Activated T-helper 1 cell treated with anti-CD3 and anti-CD28 coated beads, Interleukin-12 subunit alpha, Interleukin-12 subunit beta, Interleukin-2, Interleukin-4 antibody, amounts not matched to agents 30 ng/mL and 10 ng/mL and 1 ng/mL, durations not matched to agents 14 hours and 24 hours and 36 hours (primary cell): Measurements from ENCODE around the gene PLCB4. TPM values are rescaled to one million over a fixed set of nuclear protein-coding genes. Genes with fewer than 3 reads are reported as not detected.

Source experiments
- DNase-seq: peaks from one replicate; pipeline ENCODE4 v3.0.0; 2021; ENCODE audit warnings: low spot score
- H3K27ac Mint-ChIP-seq: one replicate; pipeline ENCODE4 v1.8.0; 2021; ENCODE audit warnings: mild to moderate bottlenecking, mixed read lengths
- H3K27me3 Mint-ChIP-seq: one replicate; pipeline ENCODE4 v1.8.0; 2022; ENCODE audit warnings: mild to moderate bottlenecking, moderate library complexity, mixed read lengths; ENCODE audit not compliant: insufficient read depth
- H3K36me3 Mint-ChIP-seq: one replicate; pipeline ENCODE4 v1.8.0; 2021; ENCODE audit warnings: low read depth, mixed read lengths
- H3K4me1 Mint-ChIP-seq: one replicate; pipeline ENCODE4 v1.8.0; 2021; ENCODE audit warnings: low read depth, mixed read lengths
- H3K4me3 Mint-ChIP-seq: one replicate; pipeline ENCODE4 v1.8.0; 2021; ENCODE audit warnings: mild to moderate bottlenecking, moderate library complexity, mixed read lengths
- H3K9me3 Mint-ChIP-seq: one replicate; pipeline ENCODE4 v1.8.0; 2021; ENCODE audit warnings: mixed read lengths
- intact Hi-C: fragments of 100-400 bp; cut with micrococcal nuclease; formaldehyde crosslinking; loops from one replicate; pipeline ENCODE4 v1.15.1; 2024
- total RNA-seq: library from RNA; stranded (reverse); gene quantifications from 2 replicates; pipeline ENCODE4 v1.2.3, GENCODE V29; 2022

PLCB4 gene
- total RNA-seq, 1 donor from 2014 or later, result not detected

DNA sequence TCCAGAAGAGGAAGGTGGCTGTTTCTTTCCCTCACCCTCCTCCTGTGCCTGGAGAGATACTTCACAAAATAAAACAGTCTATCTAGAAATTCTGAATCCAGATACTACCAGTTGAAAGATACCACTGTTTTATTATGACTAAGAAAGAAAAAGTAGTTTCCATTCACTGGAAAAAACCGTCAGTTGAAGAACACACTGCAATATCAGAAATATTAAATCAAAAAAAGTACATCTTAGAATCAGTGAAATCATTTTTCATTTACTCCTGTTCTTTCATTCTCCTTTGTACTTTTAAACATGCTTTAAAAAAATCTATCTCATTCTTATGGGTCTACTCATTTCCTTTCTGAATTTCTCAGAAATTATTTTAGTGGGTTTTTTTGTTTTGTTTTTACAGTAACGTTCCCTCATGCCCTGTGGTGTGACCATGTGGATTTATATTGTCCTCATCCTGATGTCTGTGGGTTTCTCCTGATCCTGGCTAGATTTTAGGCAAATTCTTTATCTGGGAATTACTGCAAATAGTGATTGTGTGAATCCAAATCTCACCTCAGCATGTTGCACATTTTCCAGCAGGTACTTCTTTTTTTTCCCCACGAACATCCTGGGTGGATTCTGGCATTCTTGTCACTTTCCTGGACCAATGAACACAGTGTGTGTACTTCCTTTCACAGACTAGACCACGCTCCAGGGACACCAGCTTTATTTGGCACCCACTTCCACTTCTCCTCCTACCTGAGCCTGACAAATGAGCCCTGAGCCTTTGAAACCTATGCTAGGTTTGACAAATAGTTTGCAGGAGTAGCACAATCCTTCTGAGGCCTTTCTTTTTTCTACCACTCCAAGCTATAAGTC is 331.5 kb downstream of the PLCB4 start:
- Mint-ChIP-seq H3K4me3 (no peak overlapping the region), H3K4me1 (no peaks in the 10 kb centered on the region), H3K27ac (no peak overlapping the region), H3K9me3 (no peaks in the 10 kb centered on the region), H3K36me3 (no peaks in the 10 kb centered on the region), H3K27me3 (no peaks in the 10 kb centered on the region)
- DNase-seq, result no peak
- intact Hi-C loops, result loop anchor here (10.0 kb wide), 1 partner anchor 514 kb away; no protein-coding TSS in a partner anchor

DNA sequence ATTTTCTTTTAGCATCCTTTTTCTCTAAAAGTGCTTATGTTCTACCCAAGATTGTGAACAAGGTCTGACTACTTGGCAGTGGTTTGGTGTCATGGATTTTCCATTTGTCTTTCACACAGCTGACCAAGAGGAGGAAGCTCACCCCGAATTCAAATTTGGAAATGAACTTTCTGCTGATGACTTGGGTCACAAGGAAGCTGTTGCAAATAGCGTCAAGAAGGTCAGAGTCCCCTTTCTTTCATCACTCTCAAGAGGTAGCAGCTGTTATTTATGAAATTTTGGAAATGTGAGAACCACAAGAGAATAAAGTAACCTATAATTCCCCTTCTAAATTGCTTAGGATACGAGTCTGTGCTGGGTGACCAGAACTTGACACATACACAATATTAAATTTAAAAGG is 332.5 kb downstream of the PLCB4 start:
- Mint-ChIP-seq H3K36me3 (no peaks in the 10 kb centered on the region), H3K9me3 (no peaks in the 10 kb centered on the region), H3K4me1 (no peaks in the 10 kb centered on the region), H3K4me3 (no peak overlapping the region), H3K27ac (no peak overlapping the region), H3K27me3 (no peaks in the 10 kb centered on the region)
- no peak for DNase-seq
- intact Hi-C loops, result loop anchor here (10.0 kb wide), 1 partner anchor 513 kb away; no protein-coding TSS in a partner anchor

DNA sequence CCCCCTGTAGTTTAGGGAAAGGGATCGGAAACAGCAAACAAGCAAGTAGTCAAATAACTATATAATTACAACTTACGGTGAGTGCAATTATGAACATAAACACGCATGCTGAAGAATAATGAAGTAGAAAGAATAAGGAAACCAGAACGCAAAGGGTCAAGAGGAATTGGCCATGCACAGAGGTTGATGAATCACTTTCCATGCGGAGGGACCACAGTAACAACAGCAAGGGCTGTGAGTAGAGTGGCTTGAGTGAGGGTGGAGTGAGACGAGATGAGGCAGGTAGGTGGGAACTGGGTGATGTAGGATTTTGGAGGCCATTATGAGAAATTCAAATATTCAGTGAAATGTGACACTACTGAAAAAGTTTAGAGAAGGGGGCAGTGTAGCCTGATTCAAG is 333.3 kb downstream of the PLCB4 start:
- intact Hi-C loops, result loop anchor here (10.0 kb wide), 1 partner anchor 513 kb away; no protein-coding TSS in a partner anchor
- Mint-ChIP-seq H3K36me3 (no peaks in the 10 kb centered on the region), H3K4me1 (no peaks in the 10 kb centered on the region), H3K9me3 (no peaks in the 10 kb centered on the region), H3K27me3 (no peaks in the 10 kb centered on the region), H3K27ac (no peak overlapping the region), H3K4me3 (no peak overlapping the region)
- DNase-seq, result no peak

DNA sequence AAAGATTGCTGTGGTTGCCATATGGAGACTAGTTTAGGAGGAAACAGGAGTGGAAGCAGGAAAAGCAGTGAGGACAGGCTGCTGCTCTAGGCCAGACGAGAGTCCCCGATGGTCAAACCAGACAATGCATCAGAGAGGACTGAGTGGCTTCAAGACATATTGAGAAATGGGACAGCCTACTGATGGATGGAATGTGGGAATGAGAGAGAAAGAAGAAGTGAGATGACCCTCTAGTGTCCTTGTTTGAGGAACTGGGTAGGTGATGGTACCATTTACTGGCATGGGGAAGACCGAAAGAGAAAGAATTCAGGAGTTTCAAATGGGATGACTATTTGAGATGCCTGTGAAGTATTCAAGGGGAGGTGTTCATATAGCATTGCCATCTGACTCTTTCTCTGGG is 333.7 kb downstream of the PLCB4 start:
- no peaks in the 10 kb centered on the region for H3K36me3 Mint-ChIP-seq
- intact Hi-C loops, result loop anchor here (10.0 kb wide), 1 partner anchor 512 kb away; no protein-coding TSS in a partner anchor
- H3K4me3 Mint-ChIP-seq, result no peak overlapping the region
- H3K4me1 Mint-ChIP-seq, result no peaks in the 10 kb centered on the region
- no peak overlapping the region for H3K27ac Mint-ChIP-seq
- H3K9me3 Mint-ChIP-seq, result no peaks in the 10 kb centered on the region
- no peak for DNase-seq
- no peaks in the 10 kb centered on the region for H3K27me3 Mint-ChIP-seq

DNA sequence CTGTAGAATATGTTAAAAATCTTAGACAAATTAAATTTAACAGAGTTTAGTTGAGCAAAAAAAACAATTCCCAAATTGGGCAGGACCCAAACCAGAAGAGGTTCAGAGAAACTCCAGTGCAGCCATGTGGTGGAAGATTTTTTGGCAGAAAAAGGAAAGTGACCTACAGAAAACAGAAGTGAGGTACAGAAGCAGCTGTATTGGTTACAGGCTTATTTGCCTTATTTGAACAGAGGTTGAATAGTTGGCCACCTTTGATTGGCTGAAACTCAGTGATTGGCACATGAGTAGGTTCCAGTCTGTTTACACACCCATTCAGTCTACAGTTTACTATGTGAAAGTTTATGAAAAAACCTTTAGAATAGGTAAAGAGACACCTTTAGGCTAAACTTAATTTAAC is 334.6 kb downstream of the PLCB4 start:
- Mint-ChIP-seq H3K36me3 (no peaks in the 10 kb centered on the region), H3K9me3 (no peaks in the 10 kb centered on the region), H3K27me3 (no peaks in the 10 kb centered on the region), H3K4me1 (no peaks in the 10 kb centered on the region), H3K27ac (no peak overlapping the region), H3K4me3 (no peak overlapping the region)
- no peak for DNase-seq
- intact Hi-C loops, result loop anchor here (10.0 kb wide), 1 partner anchor 511 kb away; no protein-coding TSS in a partner anchor

DNA sequence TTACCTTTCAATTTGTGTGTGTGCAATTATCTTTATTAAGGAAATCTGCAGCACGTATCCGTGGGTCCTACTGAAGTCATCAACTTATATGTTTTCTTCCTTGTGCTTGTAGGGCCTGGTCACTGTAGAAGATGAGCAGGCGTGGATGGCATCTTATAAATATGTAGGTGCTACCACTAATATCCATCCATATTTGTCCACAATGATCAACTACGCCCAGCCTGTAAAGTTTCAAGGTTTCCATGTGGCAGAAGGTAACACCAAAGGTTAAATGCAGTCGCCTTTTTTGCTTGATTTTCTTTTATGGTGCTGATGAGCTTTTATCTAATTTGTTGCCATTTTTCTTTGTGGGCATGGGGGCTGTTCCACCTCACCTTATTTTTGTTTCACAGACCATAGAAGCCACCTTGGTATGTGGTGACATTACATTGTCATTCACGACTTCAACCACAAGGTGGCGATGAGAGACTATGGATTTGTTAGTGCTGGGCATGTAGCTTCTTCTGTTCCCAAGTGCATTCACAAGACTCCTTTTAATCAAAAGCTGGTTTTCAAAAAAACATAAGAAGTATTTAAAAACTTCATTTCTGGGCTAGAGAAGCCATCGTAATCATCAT is 339.0 kb downstream of the PLCB4 start:
- Mint-ChIP-seq H3K4me3 (no peak overlapping the region), H3K27ac (no peak overlapping the region), H3K36me3 (no peaks in the 10 kb centered on the region), H3K4me1 (no peaks in the 10 kb centered on the region), H3K27me3 (no peaks in the 10 kb centered on the region), H3K9me3 (no peaks in the 10 kb centered on the region)
- peak; percentile 22 for DNase-seq
- intact Hi-C loops, result loop anchor here (10.0 kb wide), 1 partner anchor 507 kb away; no protein-coding TSS in a partner anchor

DNA sequence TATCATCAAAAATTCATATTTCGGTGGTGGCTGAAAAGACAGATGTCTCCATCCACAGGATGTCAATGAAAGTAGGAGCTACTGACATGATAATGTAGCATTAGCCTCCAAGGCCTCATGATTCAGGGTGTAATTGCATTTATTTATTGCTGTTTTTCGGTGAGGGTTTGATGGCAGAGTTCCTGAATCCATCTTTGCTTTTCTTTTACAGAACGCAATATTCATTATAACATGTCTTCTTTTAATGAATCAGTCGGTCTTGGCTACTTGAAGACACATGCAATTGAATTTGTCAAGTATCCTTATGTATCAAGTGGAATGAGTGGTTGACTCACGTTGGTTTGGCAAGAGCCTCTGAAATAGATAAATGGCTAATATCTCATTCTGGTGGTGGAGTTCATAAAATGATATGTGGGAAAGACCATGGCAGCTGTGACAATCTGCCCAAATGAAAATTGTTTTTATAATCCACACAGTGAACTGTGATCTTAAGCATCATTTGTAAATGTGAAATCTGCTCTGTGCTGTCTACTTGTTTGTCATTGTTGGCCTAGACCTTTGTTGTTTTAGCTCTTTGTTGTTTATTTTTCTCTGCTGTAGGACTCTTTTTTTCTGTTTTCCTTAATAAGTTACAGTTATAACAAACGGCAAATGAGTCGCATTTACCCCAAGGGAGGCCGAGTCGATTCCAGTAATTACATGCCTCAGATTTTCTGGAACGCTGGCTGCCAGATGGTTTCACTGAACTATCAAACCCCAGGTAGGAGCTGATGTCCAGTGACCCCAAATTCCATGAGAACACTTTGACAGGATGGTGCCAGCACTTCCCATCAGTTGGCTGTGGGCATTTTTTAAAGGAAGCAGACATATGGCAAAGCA is 339.8 kb downstream of the PLCB4 start:
- H3K4me1 Mint-ChIP-seq, result no peaks in the 10 kb centered on the region
- no peak overlapping the region for H3K4me3 Mint-ChIP-seq
- DNase-seq, result no peak
- intact Hi-C loops, result loop anchor here (10.0 kb wide), 1 partner anchor 506 kb away; no protein-coding TSS in a partner anchor
- no peaks in the 10 kb centered on the region for H3K27me3 Mint-ChIP-seq
- H3K27ac Mint-ChIP-seq, result no peak overlapping the region
- no peaks in the 10 kb centered on the region for H3K36me3 Mint-ChIP-seq
- H3K9me3 Mint-ChIP-seq, result no peaks in the 10 kb centered on the region

DNA sequence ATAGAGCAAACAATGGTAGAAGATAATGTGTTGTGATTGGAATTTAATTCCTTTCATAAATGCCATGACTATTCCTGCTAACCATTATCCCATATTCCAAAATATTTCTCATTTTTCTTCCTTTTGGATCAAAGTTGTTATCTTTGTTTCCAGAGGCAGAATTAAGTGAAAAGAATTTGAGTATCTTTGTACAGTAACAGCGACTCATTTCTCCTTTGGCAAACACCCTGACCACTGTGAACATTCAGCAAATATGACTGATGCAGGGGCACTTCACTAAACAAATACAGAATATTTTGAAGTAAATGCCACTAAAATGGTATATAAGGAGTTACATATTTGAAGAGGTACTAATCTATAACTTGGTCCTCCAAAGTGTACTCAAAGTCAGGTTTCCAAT is 340.5 kb downstream of the PLCB4 start:
- no peaks in the 10 kb centered on the region for H3K36me3 Mint-ChIP-seq
- intact Hi-C loops, result loop anchor here (10.0 kb wide), 1 partner anchor 505 kb away; no protein-coding TSS in a partner anchor
- H3K27ac Mint-ChIP-seq, result no peak overlapping the region
- DNase-seq, result no peak
- no peaks in the 10 kb centered on the region for H3K9me3 Mint-ChIP-seq
- H3K27me3 Mint-ChIP-seq, result no peaks in the 10 kb centered on the region
- no peaks in the 10 kb centered on the region for H3K4me1 Mint-ChIP-seq
- no peak overlapping the region for H3K4me3 Mint-ChIP-seq

DNA sequence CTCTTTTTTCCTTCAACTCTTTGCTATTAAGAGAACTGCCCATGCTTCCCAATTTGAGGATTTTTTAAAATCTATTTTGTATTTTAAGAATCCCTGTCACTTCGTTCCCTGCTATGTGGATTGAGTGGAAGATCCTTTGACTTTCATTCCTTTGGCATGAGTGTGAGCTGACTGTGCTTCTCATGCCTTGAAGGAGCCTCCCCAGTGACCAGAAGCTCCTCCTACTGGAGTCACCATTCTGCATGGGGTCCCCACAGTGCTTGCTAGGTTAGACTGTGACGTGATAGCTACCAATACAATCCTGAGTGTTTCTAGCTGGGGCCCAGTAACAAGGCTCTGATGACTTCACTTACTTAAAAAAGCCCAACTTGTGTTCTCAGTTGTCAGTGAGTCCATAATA is 341.1 kb downstream of the PLCB4 start:
- DNase-seq, result no peak
- H3K9me3 Mint-ChIP-seq, result no peaks in the 10 kb centered on the region
- no peak overlapping the region for H3K27ac Mint-ChIP-seq
- H3K36me3 Mint-ChIP-seq, result no peaks in the 10 kb centered on the region
- H3K4me3 Mint-ChIP-seq, result no peak overlapping the region
- H3K4me1 Mint-ChIP-seq, result no peaks in the 10 kb centered on the region
- intact Hi-C loops, result loop anchor here (10.0 kb wide), 1 partner anchor 505 kb away; no protein-coding TSS in a partner anchor
- H3K27me3 Mint-ChIP-seq, result no peaks in the 10 kb centered on the region

DNA sequence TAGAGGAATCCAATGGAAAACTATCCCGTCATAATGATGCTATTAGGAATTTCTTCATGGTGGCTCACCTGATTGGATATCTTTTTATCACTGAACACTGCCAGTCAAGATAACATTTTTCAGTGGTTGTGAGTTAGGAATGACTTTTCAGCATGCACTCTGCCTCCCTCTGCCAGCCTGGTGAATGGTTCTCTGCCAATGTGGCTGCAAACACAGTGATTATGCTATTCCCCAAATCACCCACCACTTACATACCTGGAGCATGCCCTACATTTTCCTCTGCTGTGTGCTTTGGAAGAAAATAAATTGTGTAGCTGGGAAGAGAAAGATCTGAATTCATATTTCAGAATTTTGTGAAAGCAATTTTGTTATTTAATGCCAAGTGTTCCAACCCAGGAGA is 342.9 kb downstream of the PLCB4 start:
- Mint-ChIP-seq H3K27me3 (no peaks in the 10 kb centered on the region), H3K27ac (no peak overlapping the region), H3K4me1 (no peaks in the 10 kb centered on the region), H3K4me3 (no peak overlapping the region), H3K36me3 (no peaks in the 10 kb centered on the region), H3K9me3 (no peaks in the 10 kb centered on the region)
- DNase-seq, result no peak
- intact Hi-C loops, result no loop called here

DNA sequence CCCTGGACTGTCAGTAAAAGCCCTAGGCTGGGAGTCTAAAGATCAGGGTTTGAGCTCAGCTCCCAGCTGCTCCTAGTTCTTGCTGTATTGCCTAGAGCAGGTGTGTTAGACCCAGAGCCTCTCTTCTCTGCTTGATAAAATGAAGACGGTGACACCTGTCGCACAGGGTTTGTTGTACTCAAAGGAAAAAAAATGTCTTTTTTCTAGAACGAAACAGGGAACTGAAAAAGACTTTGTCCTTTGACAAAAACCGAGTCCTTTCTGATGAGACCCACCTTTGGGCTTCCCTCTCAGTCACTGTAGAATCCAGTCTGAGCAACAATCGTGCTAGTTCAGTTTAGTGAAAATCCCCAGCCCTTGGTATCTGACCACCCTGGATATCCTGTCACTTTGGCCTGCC is 343.4 kb downstream of the PLCB4 start:
- H3K4me1 Mint-ChIP-seq, result no peaks in the 10 kb centered on the region
- no peak overlapping the region for H3K27ac Mint-ChIP-seq
- intact Hi-C loops, result no loop called here
- no peaks in the 10 kb centered on the region for H3K9me3 Mint-ChIP-seq
- H3K36me3 Mint-ChIP-seq, result no peaks in the 10 kb centered on the region
- no peaks in the 10 kb centered on the region for H3K27me3 Mint-ChIP-seq
- DNase-seq, result no peak
- no peak overlapping the region for H3K4me3 Mint-ChIP-seq

DNA sequence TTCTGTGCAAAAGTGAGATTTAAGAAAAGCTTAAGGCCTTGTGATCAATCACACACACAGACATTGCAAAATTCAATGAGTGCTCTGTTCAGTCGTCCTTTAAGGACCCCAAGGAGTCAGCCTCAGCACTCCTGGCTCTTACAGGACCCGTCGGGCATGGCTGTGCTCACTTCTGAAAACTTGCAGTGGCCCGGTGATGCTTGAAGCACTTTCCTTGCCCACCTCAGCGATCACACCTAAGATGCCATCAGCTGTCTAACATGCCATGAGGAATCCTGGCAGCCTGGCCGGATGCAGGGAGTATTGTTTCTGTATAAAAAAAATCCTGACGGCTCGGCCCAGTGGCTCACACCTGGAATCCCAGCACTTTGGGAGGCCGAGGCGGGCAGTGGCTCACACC is 344.1 kb downstream of the PLCB4 start:
- intact Hi-C loops, result no loop called here
- Mint-ChIP-seq H3K4me3 (no peak overlapping the region), H3K27ac (no peak overlapping the region), H3K36me3 (no peaks in the 10 kb centered on the region), H3K9me3 (no peaks in the 10 kb centered on the region), H3K27me3 (peaks cover 2% of the 10 kb centered on the region), H3K4me1 (no peaks in the 10 kb centered on the region)
- no peak for DNase-seq
